ENCODE measurements around the gene SPOP. TPM values are rescaled to one million over a fixed set of nuclear protein-coding genes. Genes with fewer than 3 reads are reported as not detected.

Gene SPOP
- total RNA-seq, 2 experiments from 2014 or later: 49.5 to 52.0 TPM

GRCh38 chr17:49595328-49595727 lies 82.6 kb downstream of the SPOP start:
- CTCF ChIA-PET: interaction anchor here (1.5 to 2.6 kb wide), 3 partner anchors 38 to 100 kb away, joined by 3 to 6 read pairs (median 4); no protein-coding TSS in a partner anchor
- Mint-ChIP-seq H3K36me3 (ENCODE audit: low read depth) (peaks cover 23% of the 10 kb centered on the region), H3K9me3 (ENCODE audit: insufficient read depth) (no peaks in the 10 kb centered on the region), H3K27ac (no peak overlapping the region), H3K4me3 (no peak overlapping the region), H3K4me1 (ENCODE audit: low read depth) (no peaks in the 10 kb centered on the region), H3K27me3 (ENCODE audit: low read depth) (no peaks in the 10 kb centered on the region)
- ATAC-seq (no peak), DNase-seq (no peak)
- POLR2A ChIA-PET: no interaction called here

- H3K36me3 Mint-ChIP-seq (ENCODE audit: low read depth): peaks cover 6% of the 10 kb centered on the region
- no peak overlapping the region for H3K4me3 Mint-ChIP-seq
- H3K27ac Mint-ChIP-seq: no peak overlapping the region
- H3K9me3 Mint-ChIP-seq (ENCODE audit: insufficient read depth): no peaks in the 10 kb centered on the region
- POLR2A ChIA-PET: interaction anchor here (0.6 kb wide), 1 partner anchor 18 kb away, joined by 4 read pairs; no protein-coding TSS in a partner anchor
- ATAC-seq: no peak
- H3K4me1 Mint-ChIP-seq (ENCODE audit: low read depth): peaks cover 4% of the 10 kb centered on the region
- CTCF ChIA-PET: interaction anchor here (0.6 to 1.6 kb wide), 3 partner anchors 9 to 16 kb away, joined by 3 to 4 read pairs (median 3); no protein-coding TSS in a partner anchor
- H3K27me3 Mint-ChIP-seq (ENCODE audit: low read depth): no peaks in the 10 kb centered on the region
- DNase-seq: no peak
Measured at GRCh38 chr17:49592263-49592662, 85.6 kb downstream of the SPOP start.

GRCh38 chr17:49590874-49591273 lies 87.0 kb downstream of the SPOP start:
- Mint-ChIP-seq H3K9me3 (ENCODE audit: insufficient read depth) (no peaks in the 10 kb centered on the region), H3K27ac (no peak overlapping the region), H3K36me3 (ENCODE audit: low read depth) (peaks cover 2% of the 10 kb centered on the region), H3K4me3 (no peak overlapping the region), H3K4me1 (ENCODE audit: low read depth) (peaks cover 4% of the 10 kb centered on the region), H3K27me3 (ENCODE audit: low read depth) (no peaks in the 10 kb centered on the region)
- no peak for DNase-seq
- ChIA-PET POLR2A (no interaction called here), CTCF (interaction anchor here (1.1 kb wide), 1 partner anchor 261 kb away, joined by 5 read pairs; no protein-coding TSS in a partner anchor)
- no peak for ATAC-seq

- DNase-seq: no peak
- peaks cover 4% of the 10 kb centered on the region for H3K4me1 Mint-ChIP-seq (ENCODE audit: low read depth)
- no peak overlapping the region for H3K27ac Mint-ChIP-seq
- no peaks in the 10 kb centered on the region for H3K27me3 Mint-ChIP-seq (ENCODE audit: low read depth)
- H3K9me3 Mint-ChIP-seq (ENCODE audit: insufficient read depth): no peaks in the 10 kb centered on the region
- ChIA-PET POLR2A (no interaction called here), CTCF (no interaction called here)
- no peak for ATAC-seq
- H3K36me3 Mint-ChIP-seq (ENCODE audit: low read depth): no peaks in the 10 kb centered on the region
- no peak overlapping the region for H3K4me3 Mint-ChIP-seq
Measured at GRCh38 chr17:49589577-49589927, 88.3 kb downstream of the SPOP start.

GRCh38 chr17:49588726-49589576 lies 88.9 kb downstream of the SPOP start:
- ATAC-seq: peak; percentile 27
- no peak for DNase-seq
- no peaks in the 10 kb centered on the region for H3K27me3 Mint-ChIP-seq (ENCODE audit: low read depth)
- no peak overlapping the region for H3K27ac Mint-ChIP-seq
- no peak overlapping the region for H3K4me3 Mint-ChIP-seq
- H3K9me3 Mint-ChIP-seq (ENCODE audit: insufficient read depth): no peaks in the 10 kb centered on the region
- H3K4me1 Mint-ChIP-seq (ENCODE audit: low read depth): peaks cover 4% of the 10 kb centered on the region
- CTCF ChIA-PET: no interaction called here
- no peaks in the 10 kb centered on the region for H3K36me3 Mint-ChIP-seq (ENCODE audit: low read depth)
- POLR2A ChIA-PET: no interaction called here

GRCh38 chr17:49588312-49588711 lies 89.6 kb downstream of the SPOP start:
- peaks cover 4% of the 10 kb centered on the region for H3K4me1 Mint-ChIP-seq (ENCODE audit: low read depth)
- H3K9me3 Mint-ChIP-seq (ENCODE audit: insufficient read depth): no peaks in the 10 kb centered on the region
- H3K27ac Mint-ChIP-seq: no peak overlapping the region
- H3K36me3 Mint-ChIP-seq (ENCODE audit: low read depth): no peaks in the 10 kb centered on the region
- CTCF ChIA-PET: interaction anchor here (1.4 kb wide), 1 partner anchor 32 kb away, joined by 4 read pairs; no protein-coding TSS in a partner anchor
- ATAC-seq: no peak
- DNase-seq: no peak
- H3K27me3 Mint-ChIP-seq (ENCODE audit: low read depth): no peaks in the 10 kb centered on the region
- POLR2A ChIA-PET: no interaction called here
- H3K4me3 Mint-ChIP-seq: no peak overlapping the region

GRCh38 chr17:49587366-49588073 lies 90.4 kb downstream of the SPOP start:
- no peak for DNase-seq
- no peak overlapping the region for H3K4me3 Mint-ChIP-seq
- H3K36me3 Mint-ChIP-seq (ENCODE audit: low read depth): no peaks in the 10 kb centered on the region
- ChIA-PET CTCF (interaction anchor here (1.4 kb wide), 1 partner anchor 31 kb away, joined by 4 read pairs; no protein-coding TSS in a partner anchor), POLR2A (no interaction called here)
- H3K27ac Mint-ChIP-seq: no peak overlapping the region
- no peak for ATAC-seq
- H3K27me3 Mint-ChIP-seq (ENCODE audit: low read depth): no peaks in the 10 kb centered on the region
- peaks cover 4% of the 10 kb centered on the region for H3K4me1 Mint-ChIP-seq (ENCODE audit: low read depth)
- no peaks in the 10 kb centered on the region for H3K9me3 Mint-ChIP-seq (ENCODE audit: insufficient read depth)

- H3K27ac Mint-ChIP-seq: no peak overlapping the region
- DNase-seq: no peak
- H3K4me3 Mint-ChIP-seq: no peak overlapping the region
- POLR2A ChIA-PET: no interaction called here
- no peaks in the 10 kb centered on the region for H3K27me3 Mint-ChIP-seq (ENCODE audit: low read depth)
- H3K4me1 Mint-ChIP-seq (ENCODE audit: low read depth): peaks cover 4% of the 10 kb centered on the region
- CTCF ChIA-PET: no interaction called here
- ATAC-seq: no peak
- H3K9me3 Mint-ChIP-seq (ENCODE audit: insufficient read depth): no peaks in the 10 kb centered on the region
- H3K36me3 Mint-ChIP-seq (ENCODE audit: low read depth): no peaks in the 10 kb centered on the region
Measured at GRCh38 chr17:49585422-49586027, 92.4 kb downstream of the SPOP start.

GRCh38 chr17:49583889-49584288 lies 94.0 kb downstream of the SPOP start:
- H3K36me3 Mint-ChIP-seq (ENCODE audit: low read depth): no peaks in the 10 kb centered on the region
- H3K27me3 Mint-ChIP-seq (ENCODE audit: low read depth): no peaks in the 10 kb centered on the region
- H3K4me1 Mint-ChIP-seq (ENCODE audit: low read depth): peaks cover 4% of the 10 kb centered on the region
- ChIA-PET POLR2A (no interaction called here), CTCF (interaction anchor here (1.2 to 16.6 kb wide), 2 partner anchors 34 to 115 kb away, joined by 3 to 514 read pairs; partner anchors contain the start of gene SLC35B1)
- DNase-seq (no peak), ATAC-seq (no peak)
- no peak overlapping the region for H3K27ac Mint-ChIP-seq
- no peaks in the 10 kb centered on the region for H3K9me3 Mint-ChIP-seq (ENCODE audit: insufficient read depth)
- no peak overlapping the region for H3K4me3 Mint-ChIP-seq

- Mint-ChIP-seq H3K4me1 (ENCODE audit: low read depth) (peaks cover 4% of the 10 kb centered on the region), H3K27me3 (ENCODE audit: low read depth) (peaks cover under 1% of the 10 kb centered on the region), H3K9me3 (ENCODE audit: insufficient read depth) (no peaks in the 10 kb centered on the region), H3K27ac (no peak overlapping the region), H3K4me3 (no peak overlapping the region), H3K36me3 (ENCODE audit: low read depth) (no peaks in the 10 kb centered on the region)
- CTCF ChIA-PET: interaction anchor here (1.2 to 16.6 kb wide), 2 partner anchors 35 to 116 kb away, joined by 3 to 514 read pairs; partner anchors contain the start of gene SLC35B1
- POLR2A ChIA-PET: no interaction called here
- no peak for ATAC-seq
- no peak for DNase-seq
Measured at GRCh38 chr17:49583226-49583625, 94.7 kb downstream of the SPOP start.

GRCh38 chr17:49582789-49583188 lies 95.1 kb downstream of the SPOP start:
- DNase-seq: no peak
- Mint-ChIP-seq H3K4me1 (ENCODE audit: low read depth) (peaks cover 4% of the 10 kb centered on the region), H3K36me3 (ENCODE audit: low read depth) (no peaks in the 10 kb centered on the region), H3K9me3 (ENCODE audit: insufficient read depth) (no peaks in the 10 kb centered on the region), H3K4me3 (no peak overlapping the region), H3K27ac (no peak overlapping the region), H3K27me3 (ENCODE audit: low read depth) (peaks cover 5% of the 10 kb centered on the region)
- ATAC-seq: no peak
- ChIA-PET CTCF (interaction anchor here (0.6 to 16.6 kb wide), 2 partner anchors 9 to 116 kb away, joined by 3 to 514 read pairs; partner anchors contain the start of gene SLC35B1), POLR2A (interaction anchor here (0.6 kb wide), 1 partner anchor 274 kb away, joined by 3 read pairs; no protein-coding TSS in a partner anchor)
